Upper lobe of left lung (tissue), 4 donors: ENCODE data around the gene MAMSTR.

Source experiments
- CTCF ChIP-seq, 6 experiments: fragments of 450-650 bp in 4 of 6; fragments of 200-600 bp in 2 of 6; sonication (generic) in 2 of 6; IDR thresholded peaks; one replicate each; pipeline ENCODE4 v1.5.1; 2016 to 2019; ENCODE audit warnings: antibody characterized with exemption in 6 of 6
- EP300 ChIP-seq, 4 donors: sonication (generic); formaldehyde crosslinking; IDR thresholded peaks; one replicate each; pipeline ENCODE4 v1.5.1; 2017; ENCODE audit warnings: antibody characterized with exemption in 4 of 4, control low read depth in 2 of 4
- POLR2A ChIP-seq, 4 donors: fragments of 450-650 bp; IDR thresholded peaks; one replicate each; pipeline ENCODE4 v1.5.1; 2016 to 2017; ENCODE audit warnings: antibody characterized with exemption in 4 of 4, mild to moderate bottlenecking in 2 of 4
- POLR2AphosphoS5 ChIP-seq, 2 donors: sonication (generic); formaldehyde crosslinking; IDR thresholded peaks; one replicate each; pipeline ENCODE4 v1.5.1; 2017; ENCODE audit warnings: antibody characterized with exemption in 2 of 2

- TF ChIP-seq POLR2AphosphoS5 (IDR thresholded peaks at IDR 0.05) (no peak), CTCF (IDR thresholded peaks at IDR 0.05) (no peak), EP300 (IDR thresholded peaks at IDR 0.05) (no peak), POLR2A (IDR thresholded peaks at IDR 0.05) (no peak)
Observed at GRCh38 chr19:48670699-48671445, 48.7 kb downstream of the MAMSTR start.
